CD4-positive, CD25-positive, alpha-beta regulatory T cell (primary cell): ENCODE measurements around the gene CCSER1. TPM values are rescaled to one million over a fixed set of nuclear protein-coding genes. Genes with fewer than 3 reads are reported as not detected.

Source experiments
- ATAC-seq, 2 donors: fragments of 150-1000 bp; cut with Tn5 transposase; one replicate each; pipeline ENCODE4 v1.10.0; 2021; ENCODE audit warnings: low read depth in 2 of 2, moderate number of reproducible peaks in 2 of 2, moderate library complexity in 1 of 2
- DNase-seq, 3 donors: peaks; one replicate each; pipeline versions ENCODE4 v3.0.0 to v3.0.0-alpha.2; 2012 to 2022; ENCODE audit warnings: mixed read lengths in 1 of 3
- H3K27ac ChIP-seq: one replicate; pipeline ENCODE4 v1.7.0; 2013; ENCODE audit warnings: mild to moderate bottlenecking, low read length; ENCODE audit not compliant: insufficient read depth, poor library complexity, severe bottlenecking
- H3K27me3 ChIP-seq: one replicate; pipeline ENCODE4 v1.7.0; 2013; ENCODE audit warnings: low read length; ENCODE audit not compliant: control insufficient read depth, insufficient read depth
- H3K36me3 ChIP-seq: one replicate; pipeline ENCODE4 v1.7.0; 2013; ENCODE audit warnings: mild to moderate bottlenecking, low read length, moderate library complexity; ENCODE audit not compliant: control insufficient read depth, insufficient read depth
- H3K4me1 ChIP-seq: 2 replicates; pipeline ENCODE4 v1.7.0; 2013; ENCODE audit warnings: mild to moderate bottlenecking, low read length; ENCODE audit not compliant: insufficient read depth, control insufficient read depth, poor library complexity, severe bottlenecking
- H3K4me3 ChIP-seq: one replicate; pipeline ENCODE4 v1.7.0; 2013; ENCODE audit warnings: low read depth, mild to moderate bottlenecking, low read length, moderate library complexity
- H3K9me3 ChIP-seq, 2 experiments: 1 replicate in 1 of 2; 2 replicates in 1 of 2; pipeline ENCODE4 v1.7.0; 2013; ENCODE audit warnings: low read length in 2 of 2, mild to moderate bottlenecking in 1 of 2, moderate library complexity in 1 of 2; ENCODE audit not compliant: control insufficient read depth in 2 of 2
- H3K27ac Mint-ChIP-seq, 3 donors: one replicate each; pipeline ENCODE4 v1.8.0; 2020 to 2022; ENCODE audit warnings: mild to moderate bottlenecking in 3 of 3, mixed read lengths in 3 of 3, moderate library complexity in 2 of 3
- H3K27me3 Mint-ChIP-seq: one replicate; pipeline ENCODE4 v1.8.0; 2022; ENCODE audit warnings: mild to moderate bottlenecking, mixed read lengths
- H3K36me3 Mint-ChIP-seq: one replicate; pipeline ENCODE4 v1.8.0; 2020; ENCODE audit warnings: mixed read lengths
- H3K4me1 Mint-ChIP-seq, 4 donors: one replicate each; pipeline ENCODE4 v1.8.0; 2020 to 2022; ENCODE audit warnings: mixed read lengths in 4 of 4, mild to moderate bottlenecking in 1 of 4
- H3K4me3 Mint-ChIP-seq, 4 donors: one replicate each; pipeline ENCODE4 v1.8.0; 2020 to 2022; ENCODE audit warnings: mild to moderate bottlenecking in 4 of 4, mixed read lengths in 4 of 4, moderate library complexity in 3 of 4
- H3K9me3 Mint-ChIP-seq, 7 donors: one replicate each; pipeline ENCODE4 v1.8.0; 2020 to 2022; ENCODE audit warnings: mixed read lengths in 7 of 7, mild to moderate bottlenecking in 3 of 7, moderate library complexity in 2 of 7
- polyA plus RNA-seq, 4 donors: library from polyadenylated mRNA; unstranded; fragments of 300-500 nt; fragmentation: Illumina TruSeq; gene quantifications; one replicate each; pipeline ENCODE4 v1.2.3, GENCODE V29; 2021
- total RNA-seq: library from RNA; stranded (reverse); gene quantifications from one replicate; pipeline ENCODE4 v1.2.3, GENCODE V29; 2022

The CCSER1 gene
- total and polyA plus RNA-seq, 5 donors from 2014 or later: 0.20 to 0.60 TPM; not detected in 3

GRCh38 chr4:91519155-91519554 lies 1392.0 kb downstream of the CCSER1 start:
- Histone ChIP-seq H3K4me1 (no peaks in the 10 kb centered on the region), H3K27ac (no peak overlapping the region), H3K36me3 (no peaks in the 10 kb centered on the region), H3K9me3 (peaks cover under 1 to 4% of the 10 kb centered on the region in 2 experiments), H3K27me3 (no peaks in the 10 kb centered on the region), H3K4me3 (no peak overlapping the region)
- Mint-ChIP-seq H3K27me3 (no peaks in the 10 kb centered on the region), H3K4me3 (no peak overlapping the region), H3K4me1 (no peaks in the 10 kb centered on the region), H3K27ac (no peak overlapping the region), H3K36me3 (no peaks in the 10 kb centered on the region), H3K9me3 (peaks cover 6 to 41% (median 13%) of the 10 kb centered on the region in 7 donors)
- DNase-seq (no peak), ATAC-seq (no peak)

GRCh38 chr4:91525621-91526020 lies 1398.4 kb downstream of the CCSER1 start:
- H3K27me3 Mint-ChIP-seq: no peaks in the 10 kb centered on the region
- Histone ChIP-seq H3K4me1 (no peaks in the 10 kb centered on the region), H3K9me3 (peaks cover 0 to 5% of the 10 kb centered on the region in 2 experiments), H3K27me3 (no peaks in the 10 kb centered on the region), H3K4me3 (no peak overlapping the region), H3K27ac (no peak overlapping the region), H3K36me3 (no peaks in the 10 kb centered on the region)
- no peak for DNase-seq
- H3K36me3 Mint-ChIP-seq: no peaks in the 10 kb centered on the region
- H3K4me3 Mint-ChIP-seq: no peak overlapping the region
- peaks cover 0 to 27% (median 11%) of the 10 kb centered on the region in 7 donors for H3K9me3 Mint-ChIP-seq
- peak overlapping the region in 1 of 3 donors; percentile 22 for H3K27ac Mint-ChIP-seq
- no peak for ATAC-seq
- no peaks in the 10 kb centered on the region for H3K4me1 Mint-ChIP-seq

GRCh38 chr4:91527056-91527455 lies 1399.9 kb downstream of the CCSER1 start:
- ATAC-seq (no peak), DNase-seq (no peak)
- peaks cover 0 to 5% of the 10 kb centered on the region in 2 experiments for H3K9me3 ChIP-seq
- H3K4me3 ChIP-seq: no peak overlapping the region
- H3K27me3 ChIP-seq: no peaks in the 10 kb centered on the region
- no peaks in the 10 kb centered on the region for H3K36me3 ChIP-seq
- H3K27ac ChIP-seq: no peak overlapping the region
- peaks cover 2 to 27% (median 6%) of the 10 kb centered on the region in 7 donors for H3K9me3 Mint-ChIP-seq
- H3K4me1 Mint-ChIP-seq: no peaks in the 10 kb centered on the region
- no peaks in the 10 kb centered on the region for H3K36me3 Mint-ChIP-seq
- no peaks in the 10 kb centered on the region for H3K27me3 Mint-ChIP-seq
- no peak overlapping the region for H3K27ac Mint-ChIP-seq
- H3K4me1 ChIP-seq: no peaks in the 10 kb centered on the region
- no peak overlapping the region for H3K4me3 Mint-ChIP-seq

GRCh38 chr4:91567594-91567993 lies 1440.4 kb downstream of the CCSER1 start:
- ATAC-seq (no peak), DNase-seq (no peak)
- Mint-ChIP-seq H3K9me3 (peaks cover 0 to 28% (median 16%) of the 10 kb centered on the region in 7 donors), H3K36me3 (no peaks in the 10 kb centered on the region), H3K27me3 (no peaks in the 10 kb centered on the region), H3K27ac (no peak overlapping the region), H3K4me3 (no peak overlapping the region), H3K4me1 (no peaks in the 10 kb centered on the region)
- H3K4me3 ChIP-seq: no peak overlapping the region
- no peaks in the 10 kb centered on the region for H3K27me3 ChIP-seq
- peaks cover 7 to 12% of the 10 kb centered on the region in 2 experiments for H3K9me3 ChIP-seq
- no peak overlapping the region for H3K27ac ChIP-seq
- no peaks in the 10 kb centered on the region for H3K4me1 ChIP-seq
- H3K36me3 ChIP-seq: no peaks in the 10 kb centered on the region

- no peak for DNase-seq
- Histone ChIP-seq H3K9me3 (peaks cover 0 to 6% of the 10 kb centered on the region in 2 experiments), H3K36me3 (no peaks in the 10 kb centered on the region), H3K27me3 (no peaks in the 10 kb centered on the region), H3K4me3 (no peak overlapping the region), H3K27ac (no peak overlapping the region), H3K4me1 (no peaks in the 10 kb centered on the region)
- Mint-ChIP-seq H3K27ac (no peak overlapping the region), H3K4me1 (no peaks in the 10 kb centered on the region), H3K27me3 (no peaks in the 10 kb centered on the region), H3K4me3 (no peak overlapping the region), H3K36me3 (no peaks in the 10 kb centered on the region), H3K9me3 (peaks cover 0 to 6% (median 2%) of the 10 kb centered on the region in 7 donors)
- ATAC-seq: no peak
Observed at GRCh38 chr4:91577864-91578263, 1450.7 kb downstream of the CCSER1 start.

- Histone ChIP-seq H3K9me3 (no peaks in the 10 kb centered on the region), H3K4me3 (no peak overlapping the region), H3K27me3 (no peaks in the 10 kb centered on the region), H3K27ac (no peak overlapping the region), H3K4me1 (no peaks in the 10 kb centered on the region), H3K36me3 (no peaks in the 10 kb centered on the region)
- H3K27me3 Mint-ChIP-seq: no peaks in the 10 kb centered on the region
- H3K36me3 Mint-ChIP-seq: no peaks in the 10 kb centered on the region
- H3K27ac Mint-ChIP-seq: no peak overlapping the region
- no peak for ATAC-seq
- no peaks in the 10 kb centered on the region for H3K4me1 Mint-ChIP-seq
- peaks cover 0 to 22% (median 2%) of the 10 kb centered on the region in 7 donors for H3K9me3 Mint-ChIP-seq
- no peak overlapping the region for H3K4me3 Mint-ChIP-seq
- DNase-seq: no peak
Observed at GRCh38 chr4:91590260-91590659, 1463.1 kb downstream of the CCSER1 start.

DNA sequence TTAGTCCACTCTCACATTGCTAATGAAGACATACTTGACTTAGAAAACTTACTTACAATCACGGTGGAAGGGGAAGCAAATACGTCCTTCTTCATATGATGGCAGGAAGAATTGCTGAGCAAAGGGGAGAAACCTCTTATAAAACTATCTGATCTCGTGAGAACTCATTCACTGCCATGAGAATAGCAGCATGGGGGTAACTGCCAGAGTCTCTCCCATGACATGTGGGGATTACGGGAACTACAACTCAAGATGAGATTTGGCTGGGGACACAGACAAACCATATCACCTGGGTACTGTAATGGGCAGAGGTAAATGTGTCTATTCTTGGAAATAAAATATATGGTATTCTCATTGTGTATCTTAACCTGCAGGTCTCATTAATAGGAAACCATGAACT lies 1464.9 kb downstream of the CCSER1 start:
- no peak overlapping the region for H3K4me3 Mint-ChIP-seq
- H3K9me3 Mint-ChIP-seq: peaks cover 0 to 11% (median 0%) of the 10 kb centered on the region in 7 donors
- no peak overlapping the region for H3K27ac ChIP-seq
- no peak for ATAC-seq
- H3K27me3 Mint-ChIP-seq: no peaks in the 10 kb centered on the region
- no peaks in the 10 kb centered on the region for H3K9me3 ChIP-seq
- H3K36me3 ChIP-seq: no peaks in the 10 kb centered on the region
- H3K4me1 Mint-ChIP-seq: no peaks in the 10 kb centered on the region
- H3K36me3 Mint-ChIP-seq: no peaks in the 10 kb centered on the region
- H3K27ac Mint-ChIP-seq: no peak overlapping the region
- H3K4me1 ChIP-seq: no peaks in the 10 kb centered on the region
- DNase-seq: no peak
- no peaks in the 10 kb centered on the region for H3K27me3 ChIP-seq
- no peak overlapping the region for H3K4me3 ChIP-seq

- Mint-ChIP-seq H3K9me3 (peaks cover 0 to 20% (median 3%) of the 10 kb centered on the region in 7 donors), H3K4me1 (no peaks in the 10 kb centered on the region), H3K27me3 (no peaks in the 10 kb centered on the region), H3K4me3 (no peak overlapping the region), H3K36me3 (no peaks in the 10 kb centered on the region), H3K27ac (no peak overlapping the region)
- DNase-seq: no peak
- no peaks in the 10 kb centered on the region for H3K27me3 ChIP-seq
- H3K27ac ChIP-seq: no peak overlapping the region
- H3K4me3 ChIP-seq: no peak overlapping the region
- no peaks in the 10 kb centered on the region for H3K4me1 ChIP-seq
- H3K9me3 ChIP-seq: no peaks in the 10 kb centered on the region
- no peak for ATAC-seq
- no peaks in the 10 kb centered on the region for H3K36me3 ChIP-seq
Observed at GRCh38 chr4:91596718-91597117, 1469.5 kb downstream of the CCSER1 start.
